Prostate gland (tissue), 2 donors: ENCODE measurements around the gene INSL3. TPM values are rescaled to one million over a fixed set of nuclear protein-coding genes. Genes with fewer than 3 reads are reported as not detected.
A peak's percentile ranks its signal among the peaks of the same experiment; 100 is the strongest.

Source experiments
- DNase-seq: peaks from one replicate; pipeline ENCODE4 v3.0.0-alpha.2; 2019; ENCODE audit warnings: low spot score
- H3K27ac ChIP-seq, 2 donors: fragments of 200-600 bp; sonication (generic); 2 replicates each; pipeline ENCODE4 v1.5.1; 2017 to 2019
- H3K27me3 ChIP-seq: fragments of 200-600 bp; sonication (generic); replicated peaks from 2 replicates; pipeline ENCODE4 v1.5.1; 2019; ENCODE audit not compliant: insufficient read depth
- H3K36me3 ChIP-seq, 2 donors: fragments of 200-600 bp; sonication (generic); 1 replicate in 1 of 2; 2 replicates in 1 of 2; pipeline versions ENCODE4 v1.5.1 to v1.8.1; 2017 to 2019
- H3K4me1 ChIP-seq: fragments of 200-600 bp; sonication (generic); replicated peaks from 2 replicates; pipeline ENCODE4 v1.5.1; 2019
- H3K4me3 ChIP-seq, 2 donors: fragments of 200-600 bp; sonication (generic); 2 replicates each; pipeline ENCODE4 v1.5.1; 2017 to 2019
- H3K9me3 ChIP-seq: fragments of 200-600 bp; sonication (generic); 2 replicates; pipeline ENCODE4 v1.5.1; 2017
- POLR2A ChIP-seq: fragments of 450-650 bp; IDR thresholded peaks from one replicate; pipeline ENCODE4 v1.6.1; 2016; ENCODE audit warnings: antibody characterized with exemption, mild to moderate bottlenecking
- POLR2AphosphoS5 ChIP-seq: sonication (generic); formaldehyde crosslinking; IDR thresholded peaks from one replicate; pipeline ENCODE4 v1.6.1; 2017; ENCODE audit warnings: antibody characterized with exemption
- WGBS: methylation state at CpG from one replicate; pipeline ENCODE4 v1.1.5; 2018; 5-methylcytosine and 5-hydroxymethylcytosine counted together
- intact Hi-C: fragments of 100-400 bp; cut with DNase I; formaldehyde crosslinking; loops from one replicate; pipeline ENCODE4 v1.14.2; 2022
- total RNA-seq, 2 donors: library from RNA; depleted of rRNA; stranded (reverse); fragments of >200 nt; gene quantifications; one replicate each; pipeline ENCODE4 v1.1.0, GENCODE V29; 2016
- TF ChIP-seq, protein P1 (sequence below), 4 experiments: fragments of 200-600 bp in 2 of 4; fragments of 450-650 bp in 2 of 4; sonication (generic) in 2 of 4; IDR thresholded peaks; 1 replicate in 3 of 4; 2 replicates in 1 of 4; pipeline ENCODE4 v1.5.1; 2016 to 2019; ENCODE audit warnings: antibody characterized with exemption in 4 of 4, mild to moderate bottlenecking in 2 of 4, moderate library complexity in 2 of 4

INSL3 gene
- total RNA-seq, 2 donors from 2014 or later, result 117 TPM; not detected in 1

DNA sequence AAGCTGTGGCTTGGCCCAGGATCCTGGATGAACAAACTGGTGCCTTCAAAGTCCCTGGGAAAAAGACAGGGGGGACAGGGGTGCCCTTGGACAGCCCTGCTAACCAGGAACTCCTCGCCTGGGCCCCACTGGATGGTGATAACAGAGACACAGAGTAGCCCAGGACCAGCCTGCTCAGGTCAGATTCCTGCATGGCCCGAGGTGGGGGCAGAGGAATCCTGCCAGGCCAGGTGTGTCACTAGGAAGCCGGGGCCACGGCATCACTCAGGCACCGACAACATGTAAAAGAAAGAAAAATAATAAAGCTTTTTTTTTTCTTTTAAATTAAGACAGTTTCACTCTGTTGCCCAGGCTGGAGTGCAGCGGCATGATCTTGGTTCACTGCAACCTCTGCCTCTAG is 32.7 kb upstream of the INSL3 start:
- Histone ChIP-seq H3K27ac (no peak overlapping the region), H3K9me3 (no peaks in the 10 kb centered on the region), H3K36me3 (no peaks in the 10 kb centered on the region), H3K4me1 (no peaks in the 10 kb centered on the region), H3K4me3 (no peak overlapping the region), H3K27me3 (no peaks in the 10 kb centered on the region)
- no peak for DNase-seq
- intact Hi-C loops, result loop anchor here (10.0 kb wide), 1 partner anchor 149 kb away; no protein-coding TSS in a partner anchor
- TF ChIP-seq, protein P1, sequence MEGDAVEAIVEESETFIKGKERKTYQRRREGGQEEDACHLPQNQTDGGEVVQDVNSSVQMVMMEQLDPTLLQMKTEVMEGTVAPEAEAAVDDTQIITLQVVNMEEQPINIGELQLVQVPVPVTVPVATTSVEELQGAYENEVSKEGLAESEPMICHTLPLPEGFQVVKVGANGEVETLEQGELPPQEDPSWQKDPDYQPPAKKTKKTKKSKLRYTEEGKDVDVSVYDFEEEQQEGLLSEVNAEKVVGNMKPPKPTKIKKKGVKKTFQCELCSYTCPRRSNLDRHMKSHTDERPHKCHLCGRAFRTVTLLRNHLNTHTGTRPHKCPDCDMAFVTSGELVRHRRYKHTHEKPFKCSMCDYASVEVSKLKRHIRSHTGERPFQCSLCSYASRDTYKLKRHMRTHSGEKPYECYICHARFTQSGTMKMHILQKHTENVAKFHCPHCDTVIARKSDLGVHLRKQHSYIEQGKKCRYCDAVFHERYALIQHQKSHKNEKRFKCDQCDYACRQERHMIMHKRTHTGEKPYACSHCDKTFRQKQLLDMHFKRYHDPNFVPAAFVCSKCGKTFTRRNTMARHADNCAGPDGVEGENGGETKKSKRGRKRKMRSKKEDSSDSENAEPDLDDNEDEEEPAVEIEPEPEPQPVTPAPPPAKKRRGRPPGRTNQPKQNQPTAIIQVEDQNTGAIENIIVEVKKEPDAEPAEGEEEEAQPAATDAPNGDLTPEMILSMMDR (IDR thresholded peaks at IDR 0.05), result no peak
- WGBS, result 66% methylated on average over 6 of the region's 6 CpGs

DNA sequence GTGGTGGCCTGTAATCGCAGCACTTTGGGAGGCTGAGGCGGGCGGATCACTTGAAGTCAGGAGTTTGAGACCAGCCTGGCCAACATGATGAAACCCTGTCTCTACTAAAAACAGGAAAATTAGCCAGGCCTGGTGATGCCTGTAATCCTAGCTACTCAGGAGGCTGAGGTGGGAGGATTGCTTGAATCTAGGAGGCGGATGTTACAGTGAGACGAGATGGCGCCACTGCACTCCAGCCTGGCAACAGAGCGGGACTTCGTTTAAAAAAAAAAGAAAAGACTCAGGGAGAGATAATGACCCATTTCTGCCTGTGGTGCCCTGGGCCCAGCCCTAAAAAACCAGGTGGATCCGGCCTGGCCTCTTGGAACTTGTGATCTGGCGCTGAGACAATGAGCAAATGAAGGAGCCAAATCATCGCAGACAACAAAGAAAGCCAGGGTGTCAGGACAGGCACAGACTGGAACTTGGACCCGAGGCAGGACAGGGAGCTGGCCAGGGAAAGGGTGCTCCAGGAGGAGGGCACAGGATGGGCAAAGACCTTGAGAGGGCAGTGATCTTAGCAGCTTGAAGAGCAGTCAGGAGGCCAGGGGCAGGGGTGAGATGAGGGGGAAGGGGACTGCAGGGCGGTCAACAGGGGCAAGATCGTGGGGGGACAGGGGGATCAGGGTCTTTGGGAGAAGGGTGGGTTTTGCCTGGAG is 27.4 kb upstream of the INSL3 start:
- no peaks in the 10 kb centered on the region for H3K4me1 ChIP-seq
- 66% methylated on average over 14 of the region's 14 CpGs for WGBS
- intact Hi-C loops, result no loop called here
- no peaks in the 10 kb centered on the region for H3K9me3 ChIP-seq
- no peak overlapping the region for H3K4me3 ChIP-seq
- no peak for DNase-seq
- no peaks in the 10 kb centered on the region for H3K27me3 ChIP-seq
- no peaks in the 10 kb centered on the region for H3K36me3 ChIP-seq
- peak overlapping the region in 1 of 2 donors; percentile 51 for H3K27ac ChIP-seq
- no peak for TF ChIP-seq POLR2A
- TF ChIP-seq, protein P1 (IDR thresholded peaks at IDR 0.05), result no peak

DNA sequence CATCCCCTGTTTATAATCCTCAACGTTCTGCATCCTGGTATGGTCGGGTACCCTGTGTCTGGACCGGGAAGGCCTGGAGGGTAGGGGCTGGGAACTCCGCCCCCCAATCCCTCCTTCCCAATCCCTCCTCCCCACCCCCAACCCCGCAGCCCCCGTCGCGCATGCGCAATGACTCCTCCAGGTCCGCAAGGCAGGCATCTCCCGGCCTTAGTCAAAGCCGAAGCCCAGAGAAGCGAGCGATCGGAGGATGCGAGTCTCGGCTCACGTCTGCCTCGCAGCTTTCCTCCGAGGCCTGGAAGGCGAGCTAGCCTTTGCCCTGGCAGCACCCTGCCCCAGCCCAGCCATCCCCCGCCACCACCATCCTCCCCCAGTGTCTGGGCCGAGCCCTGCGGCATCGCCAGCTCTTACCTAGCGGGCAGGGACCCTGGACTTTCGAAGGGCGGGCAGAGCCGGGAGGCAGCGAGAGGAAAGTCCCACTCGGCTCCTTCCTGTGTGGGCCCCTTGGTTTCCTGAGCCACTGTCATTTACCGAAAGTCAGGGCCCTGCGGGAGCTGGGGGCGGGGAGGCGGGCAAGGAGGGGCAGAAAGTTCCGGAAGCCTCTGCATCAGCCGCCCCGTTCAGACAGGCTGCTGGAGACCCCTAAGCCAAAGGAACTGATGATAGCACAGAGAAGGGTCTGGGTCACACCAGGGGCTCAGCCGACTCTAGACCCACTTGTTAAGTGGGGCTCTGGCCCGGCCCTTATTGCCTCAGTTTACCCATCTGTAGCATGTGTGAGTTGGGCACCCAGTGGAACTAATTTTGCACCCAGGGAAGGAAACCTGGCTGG is 26.4 kb upstream of the INSL3 start, which contains the start of gene JAK3:
Gene JAK3 (minus strand): TSS at position 445 of the 829 bp plus-strand sequence. CDS start 3,565 bp downstream, outside the sequence.
- H3K27me3 ChIP-seq, result no peaks in the 10 kb centered on the region
- no peaks in the 10 kb centered on the region for H3K4me1 ChIP-seq
- TF ChIP-seq, protein P1 (IDR thresholded peaks at IDR 0.05), result no peak
- TF ChIP-seq POLR2AphosphoS5, result no peak
- TF ChIP-seq POLR2A, result no peak
- intact Hi-C loops, result no loop called here
- no peaks in the 10 kb centered on the region for H3K36me3 ChIP-seq
- no peaks in the 10 kb centered on the region for H3K9me3 ChIP-seq
- WGBS, result 13% methylated on average over 37 of the region's 40 CpGs
- H3K27ac ChIP-seq, result peak within 1 kb of the TSS; percentile 51 to 58
- no peak for DNase-seq
- H3K4me3 ChIP-seq, result peak within 1 kb of the TSS; percentile 18 to 20

DNA sequence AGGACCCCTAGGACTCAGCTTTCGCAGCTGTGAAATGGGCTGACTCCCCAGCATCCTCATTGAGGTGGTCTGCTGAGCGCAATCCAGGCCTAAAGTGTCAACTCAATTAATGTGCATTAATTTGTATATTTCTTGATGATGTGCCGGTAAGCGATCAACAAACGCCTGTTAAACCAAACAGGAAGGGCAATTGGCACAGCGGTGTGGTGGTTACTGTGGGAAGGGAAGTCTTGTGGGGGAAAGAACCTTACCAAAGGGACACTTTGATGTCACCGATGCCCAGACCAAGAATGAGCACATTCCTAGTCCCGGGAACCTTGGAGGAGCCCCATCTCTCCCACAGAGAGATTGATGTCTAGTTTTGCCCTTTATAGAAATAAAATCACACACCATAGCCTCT is 24.8 kb upstream of the INSL3 start:
- Histone ChIP-seq H3K4me1 (peaks cover 3% of the 10 kb centered on the region), H3K9me3 (no peaks in the 10 kb centered on the region), H3K27ac (no peak overlapping the region), H3K36me3 (no peaks in the 10 kb centered on the region), H3K4me3 (no peak overlapping the region), H3K27me3 (no peaks in the 10 kb centered on the region)
- intact Hi-C loops, result no loop called here
- no peak for TF ChIP-seq POLR2A
- TF ChIP-seq, protein P1 (IDR thresholded peaks at IDR 0.05), result no peak
- no peak for TF ChIP-seq POLR2AphosphoS5
- no peak for DNase-seq
- 82% methylated on average over 8 of the region's 8 CpGs for WGBS
